GM23338 (cell line): Measurements from ENCODE around the gene STK38L. TPM values are rescaled to one million over a fixed set of nuclear protein-coding genes. Genes with fewer than 3 reads are reported as not detected.

Source experiments
- ATAC-seq: fragments of 200-7000 bp; cut with Tn5 transposase; 3 replicates; pipeline ENCODE4 v1.9.1; 2020
- DNase-seq: peaks from one replicate; pipeline ENCODE4 v3.0.0-alpha.2; 2015; ENCODE audit warnings: low spot score
- H2AFZ ChIP-seq: fragments of 200-600 bp; sonication (generic); 2 replicates; pipeline ENCODE4 v1.8.0; 2016; ENCODE audit warnings: antibody characterized with exemption, mild to moderate bottlenecking, moderate library complexity
- H3F3A ChIP-seq: fragments of 200-600 bp; sonication (generic); replicated peaks from 2 replicates; pipeline ENCODE4 v1.8.0; 2017; ENCODE audit warnings: antibody characterized with exemption, mixed run types, low read depth
- H3K27ac ChIP-seq: fragments of 200-600 bp; sonication (generic); 2 replicates; pipeline ENCODE4 v1.6.1; 2016; ENCODE audit warnings: low read depth
- H3K27me3 ChIP-seq: fragments of 200-600 bp; sonication (generic); 2 replicates; pipeline ENCODE4 v1.8.0; 2016; ENCODE audit warnings: mild to moderate bottlenecking, mixed run types, moderate library complexity; ENCODE audit not compliant: insufficient read depth
- H3K36me3 ChIP-seq: fragments of 200-600 bp; sonication (generic); 2 replicates; pipeline ENCODE4 v1.8.0; 2016; ENCODE audit warnings: mild to moderate bottlenecking; ENCODE audit not compliant: insufficient read depth
- H3K4me1 ChIP-seq: fragments of 200-600 bp; sonication (generic); 2 replicates; pipeline ENCODE4 v1.8.0; 2016; ENCODE audit warnings: mild to moderate bottlenecking, moderate library complexity; ENCODE audit not compliant: insufficient read depth
- H3K4me2 ChIP-seq: fragments of 200-600 bp; sonication (generic); 2 replicates; pipeline ENCODE4 v1.7.1; 2017; ENCODE audit warnings: mixed run types
- H3K4me3 ChIP-seq: fragments of 200-600 bp; sonication (generic); 2 replicates; pipeline ENCODE4 v1.6.1; 2016; ENCODE audit warnings: mixed run types
- H3K79me2 ChIP-seq: fragments of 200-600 bp; sonication (generic); replicated peaks from 2 replicates; pipeline ENCODE4 v1.8.0; 2017; ENCODE audit warnings: mild to moderate bottlenecking; ENCODE audit not compliant: insufficient read depth
- H3K9me2 ChIP-seq: fragments of 200-600 bp; sonication (generic); 2 replicates; pipeline ENCODE4 v1.8.0; 2017; ENCODE audit not compliant: insufficient read depth
- H4K20me1 ChIP-seq: fragments of 200-600 bp; sonication (generic); replicated peaks from 2 replicates; pipeline ENCODE4 v1.8.0; 2017; ENCODE audit warnings: mild to moderate bottlenecking; ENCODE audit not compliant: insufficient read depth
- H3K27ac Mint-ChIP-seq: 2 replicates; pipeline ENCODE4 v1.8.0; 2020; ENCODE audit warnings: inconsistent platforms, mild to moderate bottlenecking, moderate library complexity, mixed read lengths
- H3K27me3 Mint-ChIP-seq: 3 replicates; pipeline ENCODE4 v1.8.0; 2022; ENCODE audit warnings: low read depth, mild to moderate bottlenecking, moderate library complexity, mixed read lengths, inconsistent platforms; ENCODE audit not compliant: insufficient read depth, poor library complexity
- H3K36me3 Mint-ChIP-seq: 3 replicates; pipeline ENCODE4 v1.8.0; 2021; ENCODE audit warnings: low read depth, mild to moderate bottlenecking, inconsistent platforms, moderate library complexity, mixed read lengths
- H3K4me1 Mint-ChIP-seq: 3 replicates; pipeline ENCODE4 v1.8.0; 2020; ENCODE audit warnings: mild to moderate bottlenecking, inconsistent platforms, mixed read lengths
- H3K4me3 Mint-ChIP-seq: 3 replicates; pipeline ENCODE4 v1.8.0; 2021; ENCODE audit warnings: moderate library complexity, mild to moderate bottlenecking, inconsistent platforms, mixed read lengths
- H3K9me3 Mint-ChIP-seq: 3 replicates; pipeline ENCODE4 v1.8.0; 2020; ENCODE audit warnings: moderate library complexity, mild to moderate bottlenecking, inconsistent platforms, mixed read lengths
- CREB1 ChIP-seq: fragments of 250-450 bp; sonication (Bioruptor Pico); IDR thresholded peaks from 2 replicates; pipeline ENCODE4 v1.5.0; 2020; ENCODE audit warnings: low read depth, mild to moderate bottlenecking, moderate library complexity
- EZH2 ChIP-seq: fragments of 200-600 bp; sonication (generic); IDR thresholded peaks from one replicate; pipeline ENCODE4 v1.8.0; 2017; ENCODE audit warnings: antibody characterized with exemption, mild to moderate bottlenecking, low read depth; ENCODE audit not compliant: unreplicated experiment
- NANOG ChIP-seq: IDR thresholded peaks from 2 replicates; pipeline ENCODE4 v1.6.1; 2016; ENCODE audit warnings: antibody characterized with exemption, borderline replicate concordance
- POLR2AphosphoS5 ChIP-seq: IDR thresholded peaks from 2 replicates; pipeline ENCODE4 v1.6.1; 2016; ENCODE audit warnings: antibody characterized with exemption, low read depth
- STAT1 ChIP-seq: IDR thresholded peaks from one replicate; pipeline ENCODE4 v1.6.1; 2016; ENCODE audit warnings: antibody characterized with exemption; ENCODE audit not compliant: unreplicated experiment
- ZNF114 ChIP-seq: fragments of 250-450 bp; sonication (Bioruptor Pico); IDR thresholded peaks from 2 replicates; pipeline ENCODE4 v1.5.0; 2020; ENCODE audit warnings: mild to moderate bottlenecking, moderate library complexity
- polyA plus RNA-seq: library from polyadenylated mRNA; unstranded; fragments of >200 nt; fragmentation: Nextera tagmentation; extraction: Ambion mirVana; gene quantifications from 2 replicates; pipeline ENCODE4 v1.2.1, GENCODE V29; 2016
- total RNA-seq: library from RNA; depleted of rRNA; stranded (reverse); fragments of >200 nt; shearing (Covaris generic); gene quantifications from 2 replicates; pipeline ENCODE4 v1.2.3, GENCODE V29; 2014
- TF ChIP-seq, protein P1 (sequence below): IDR thresholded peaks from one replicate; pipeline ENCODE4 v1.6.1; 2018; ENCODE audit warnings: antibody characterized with exemption; ENCODE audit not compliant: unreplicated experiment
- TF ChIP-seq, protein P2 (sequence below): fragments of 250-450 bp; sonication (Bioruptor Pico); IDR thresholded peaks from 2 replicates; pipeline ENCODE4 v1.5.0; 2020; ENCODE audit warnings: mild to moderate bottlenecking, moderate library complexity
- TF ChIP-seq, protein P3 (sequence below): IDR thresholded peaks from 2 replicates; pipeline ENCODE4 v1.6.1; 2016; ENCODE audit warnings: antibody characterized with exemption
- TF ChIP-seq, protein P4 (sequence below), 2 experiments: fragments of 200-600 bp in 1 of 2; sonication (generic) in 1 of 2; conservative IDR thresholded peaks; 2 replicates each; pipeline versions ENCODE4 v1.5.1 to v1.6.1; 2016 to 2017; ENCODE audit warnings: antibody characterized with exemption in 2 of 2, low read depth in 2 of 2, mild to moderate bottlenecking in 2 of 2, moderate library complexity in 1 of 2

STK38L gene
- total and polyA plus RNA-seq, 2 experiments from 2014 or later = 28.9 to 56.5 TPM

DNA sequence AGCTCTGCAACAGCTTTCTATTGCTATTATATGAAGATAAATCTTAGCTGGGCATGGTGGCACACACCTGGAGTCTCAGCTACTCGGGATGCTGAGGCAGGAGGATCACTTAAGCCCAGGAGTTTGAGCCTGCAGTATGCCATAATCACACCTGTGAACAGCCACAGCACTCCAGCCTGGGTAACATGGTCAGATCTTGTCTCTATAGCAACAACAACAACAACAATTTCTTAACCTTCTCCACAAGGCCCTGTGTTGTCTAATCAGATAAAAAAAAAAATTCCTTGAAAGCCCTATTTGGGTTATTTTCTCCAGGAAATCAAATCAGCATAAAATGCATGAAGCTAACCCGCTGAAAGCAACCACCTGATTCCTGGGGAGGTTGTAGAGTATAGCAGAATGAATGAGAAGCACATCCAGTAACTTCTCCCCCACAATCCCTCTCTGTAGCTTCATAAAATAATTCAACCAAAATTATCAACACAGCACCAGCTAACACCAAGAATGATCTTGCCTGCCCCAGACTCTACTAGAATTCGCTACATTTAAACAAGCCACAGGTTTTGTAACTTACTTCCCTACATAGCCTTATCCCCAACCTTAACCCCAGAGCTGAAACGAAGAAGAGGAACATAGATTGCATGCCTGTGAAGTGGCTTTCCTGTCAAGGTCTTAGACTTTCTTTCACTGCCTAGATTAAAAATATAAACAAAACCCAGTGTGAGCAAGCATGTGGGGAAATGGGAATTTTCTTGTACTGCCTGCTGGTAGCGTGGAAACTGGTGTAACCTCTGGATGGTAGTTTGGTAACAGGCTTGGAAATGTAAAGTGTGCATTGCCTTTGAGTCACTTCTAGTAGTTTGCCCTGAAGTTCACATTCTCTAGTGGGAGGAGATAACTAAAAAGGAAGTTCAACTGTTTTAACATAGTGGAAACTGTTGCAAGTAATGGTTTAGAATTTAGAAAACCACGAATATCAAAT, 6.0 kb upstream of the STK38L start:
- Histone ChIP-seq H3K9me2 (peaks cover 6% of the 10 kb centered on the region), H3K4me2 (no peak overlapping the region), H3K4me3 (no peak overlapping the region), H3K36me3 (no peaks in the 10 kb centered on the region), H3K4me1 (peaks cover 5% of the 10 kb centered on the region), H3F3A (no peaks in the 10 kb centered on the region; the same call in 1 of the 2 replicates), H3K79me2 (no peaks in the 10 kb centered on the region), H3K27ac (peak overlapping the region; percentile 16; the same call in 1 of the 2 replicates), H4K20me1 (no peaks in the 10 kb centered on the region), H3K27me3 (no peaks in the 10 kb centered on the region), H2AFZ (no peak overlapping the region)
- Mint-ChIP-seq H3K27ac (no peak overlapping the region), H3K36me3 (no peaks in the 10 kb centered on the region), H3K27me3 (no peaks in the 10 kb centered on the region), H3K4me3 (no peak overlapping the region), H3K4me1 (peaks cover 6% of the 10 kb centered on the region; the same call in 2 of the 3 replicates), H3K9me3 (no peaks in the 10 kb centered on the region)
- DNase-seq (no peak), ATAC-seq (no peak)
- no peak for TF ChIP-seq NANOG
- no peak for TF ChIP-seq STAT1
- TF ChIP-seq, protein P1, sequence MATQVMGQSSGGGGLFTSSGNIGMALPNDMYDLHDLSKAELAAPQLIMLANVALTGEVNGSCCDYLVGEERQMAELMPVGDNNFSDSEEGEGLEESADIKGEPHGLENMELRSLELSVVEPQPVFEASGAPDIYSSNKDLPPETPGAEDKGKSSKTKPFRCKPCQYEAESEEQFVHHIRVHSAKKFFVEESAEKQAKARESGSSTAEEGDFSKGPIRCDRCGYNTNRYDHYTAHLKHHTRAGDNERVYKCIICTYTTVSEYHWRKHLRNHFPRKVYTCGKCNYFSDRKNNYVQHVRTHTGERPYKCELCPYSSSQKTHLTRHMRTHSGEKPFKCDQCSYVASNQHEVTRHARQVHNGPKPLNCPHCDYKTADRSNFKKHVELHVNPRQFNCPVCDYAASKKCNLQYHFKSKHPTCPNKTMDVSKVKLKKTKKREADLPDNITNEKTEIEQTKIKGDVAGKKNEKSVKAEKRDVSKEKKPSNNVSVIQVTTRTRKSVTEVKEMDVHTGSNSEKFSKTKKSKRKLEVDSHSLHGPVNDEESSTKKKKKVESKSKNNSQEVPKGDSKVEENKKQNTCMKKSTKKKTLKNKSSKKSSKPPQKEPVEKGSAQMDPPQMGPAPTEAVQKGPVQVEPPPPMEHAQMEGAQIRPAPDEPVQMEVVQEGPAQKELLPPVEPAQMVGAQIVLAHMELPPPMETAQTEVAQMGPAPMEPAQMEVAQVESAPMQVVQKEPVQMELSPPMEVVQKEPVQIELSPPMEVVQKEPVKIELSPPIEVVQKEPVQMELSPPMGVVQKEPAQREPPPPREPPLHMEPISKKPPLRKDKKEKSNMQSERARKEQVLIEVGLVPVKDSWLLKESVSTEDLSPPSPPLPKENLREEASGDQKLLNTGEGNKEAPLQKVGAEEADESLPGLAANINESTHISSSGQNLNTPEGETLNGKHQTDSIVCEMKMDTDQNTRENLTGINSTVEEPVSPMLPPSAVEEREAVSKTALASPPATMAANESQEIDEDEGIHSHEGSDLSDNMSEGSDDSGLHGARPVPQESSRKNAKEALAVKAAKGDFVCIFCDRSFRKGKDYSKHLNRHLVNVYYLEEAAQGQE = no peak
- TF ChIP-seq POLR2AphosphoS5 = no peak
- TF ChIP-seq, protein P2, sequence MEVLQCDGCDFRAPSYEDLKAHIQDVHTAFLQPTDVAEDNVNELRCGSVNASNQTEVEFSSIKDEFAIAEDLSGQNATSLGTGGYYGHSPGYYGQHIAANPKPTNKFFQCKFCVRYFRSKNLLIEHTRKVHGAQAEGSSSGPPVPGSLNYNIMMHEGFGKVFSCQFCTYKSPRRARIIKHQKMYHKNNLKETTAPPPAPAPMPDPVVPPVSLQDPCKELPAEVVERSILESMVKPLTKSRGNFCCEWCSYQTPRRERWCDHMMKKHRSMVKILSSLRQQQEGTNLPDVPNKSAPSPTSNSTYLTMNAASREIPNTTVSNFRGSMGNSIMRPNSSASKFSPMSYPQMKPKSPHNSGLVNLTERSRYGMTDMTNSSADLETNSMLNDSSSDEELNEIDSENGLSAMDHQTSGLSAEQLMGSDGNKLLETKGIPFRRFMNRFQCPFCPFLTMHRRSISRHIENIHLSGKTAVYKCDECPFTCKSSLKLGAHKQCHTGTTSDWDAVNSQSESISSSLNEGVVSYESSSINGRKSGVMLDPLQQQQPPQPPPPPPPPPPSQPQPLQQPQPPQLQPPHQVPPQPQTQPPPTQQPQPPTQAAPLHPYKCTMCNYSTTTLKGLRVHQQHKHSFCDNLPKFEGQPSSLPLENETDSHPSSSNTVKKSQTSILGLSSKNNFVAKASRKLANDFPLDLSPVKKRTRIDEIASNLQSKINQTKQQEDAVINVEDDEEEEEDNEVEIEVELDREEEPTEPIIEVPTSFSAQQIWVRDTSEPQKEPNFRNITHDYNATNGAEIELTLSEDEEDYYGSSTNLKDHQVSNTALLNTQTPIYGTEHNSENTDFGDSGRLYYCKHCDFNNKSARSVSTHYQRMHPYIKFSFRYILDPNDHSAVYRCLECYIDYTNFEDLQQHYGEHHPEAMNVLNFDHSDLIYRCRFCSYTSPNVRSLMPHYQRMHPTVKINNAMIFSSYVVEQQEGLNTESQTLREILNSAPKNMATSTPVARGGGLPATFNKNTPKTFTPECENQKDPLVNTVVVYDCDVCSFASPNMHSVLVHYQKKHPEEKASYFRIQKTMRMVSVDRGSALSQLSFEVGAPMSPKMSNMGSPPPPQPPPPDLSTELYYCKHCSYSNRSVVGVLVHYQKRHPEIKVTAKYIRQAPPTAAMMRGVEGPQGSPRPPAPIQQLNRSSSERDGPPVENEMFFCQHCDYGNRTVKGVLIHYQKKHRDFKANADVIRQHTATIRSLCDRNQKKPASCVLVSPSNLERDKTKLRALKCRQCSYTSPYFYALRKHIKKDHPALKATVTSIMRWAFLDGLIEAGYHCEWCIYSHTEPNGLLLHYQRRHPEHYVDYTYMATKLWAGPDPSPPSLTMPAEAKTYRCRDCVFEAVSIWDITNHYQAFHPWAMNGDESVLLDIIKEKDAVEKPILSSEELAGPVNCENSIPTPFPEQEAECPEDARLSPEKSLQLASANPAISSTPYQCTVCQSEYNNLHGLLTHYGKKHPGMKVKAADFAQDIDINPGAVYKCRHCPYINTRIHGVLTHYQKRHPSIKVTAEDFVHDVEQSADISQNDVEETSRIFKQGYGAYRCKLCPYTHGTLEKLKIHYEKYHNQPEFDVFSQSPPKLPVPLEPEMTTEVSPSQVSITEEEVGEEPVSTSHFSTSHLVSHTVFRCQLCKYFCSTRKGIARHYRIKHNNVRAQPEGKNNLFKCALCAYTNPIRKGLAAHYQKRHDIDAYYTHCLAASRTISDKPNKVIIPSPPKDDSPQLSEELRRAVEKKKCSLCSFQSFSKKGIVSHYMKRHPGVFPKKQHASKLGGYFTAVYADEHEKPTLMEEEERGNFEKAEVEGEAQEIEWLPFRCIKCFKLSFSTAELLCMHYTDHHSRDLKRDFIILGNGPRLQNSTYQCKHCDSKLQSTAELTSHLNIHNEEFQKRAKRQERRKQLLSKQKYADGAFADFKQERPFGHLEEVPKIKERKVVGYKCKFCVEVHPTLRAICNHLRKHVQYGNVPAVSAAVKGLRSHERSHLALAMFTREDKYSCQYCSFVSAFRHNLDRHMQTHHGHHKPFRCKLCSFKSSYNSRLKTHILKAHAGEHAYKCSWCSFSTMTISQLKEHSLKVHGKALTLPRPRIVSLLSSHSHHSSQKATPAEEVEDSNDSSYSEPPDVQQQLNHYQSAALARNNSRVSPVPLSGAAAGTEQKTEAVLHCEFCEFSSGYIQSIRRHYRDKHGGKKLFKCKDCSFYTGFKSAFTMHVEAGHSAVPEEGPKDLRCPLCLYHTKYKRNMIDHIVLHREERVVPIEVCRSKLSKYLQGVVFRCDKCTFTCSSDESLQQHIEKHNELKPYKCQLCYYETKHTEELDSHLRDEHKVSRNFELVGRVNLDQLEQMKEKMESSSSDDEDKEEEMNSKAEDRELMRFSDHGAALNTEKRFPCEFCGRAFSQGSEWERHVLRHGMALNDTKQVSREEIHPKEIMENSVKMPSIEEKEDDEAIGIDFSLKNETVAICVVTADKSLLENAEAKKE = no peak
- TF ChIP-seq, protein P3, sequence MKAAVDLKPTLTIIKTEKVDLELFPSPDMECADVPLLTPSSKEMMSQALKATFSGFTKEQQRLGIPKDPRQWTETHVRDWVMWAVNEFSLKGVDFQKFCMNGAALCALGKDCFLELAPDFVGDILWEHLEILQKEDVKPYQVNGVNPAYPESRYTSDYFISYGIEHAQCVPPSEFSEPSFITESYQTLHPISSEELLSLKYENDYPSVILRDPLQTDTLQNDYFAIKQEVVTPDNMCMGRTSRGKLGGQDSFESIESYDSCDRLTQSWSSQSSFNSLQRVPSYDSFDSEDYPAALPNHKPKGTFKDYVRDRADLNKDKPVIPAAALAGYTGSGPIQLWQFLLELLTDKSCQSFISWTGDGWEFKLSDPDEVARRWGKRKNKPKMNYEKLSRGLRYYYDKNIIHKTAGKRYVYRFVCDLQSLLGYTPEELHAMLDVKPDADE = no peak
- TF ChIP-seq ZNF114 = no peak
- TF ChIP-seq, protein P4, sequence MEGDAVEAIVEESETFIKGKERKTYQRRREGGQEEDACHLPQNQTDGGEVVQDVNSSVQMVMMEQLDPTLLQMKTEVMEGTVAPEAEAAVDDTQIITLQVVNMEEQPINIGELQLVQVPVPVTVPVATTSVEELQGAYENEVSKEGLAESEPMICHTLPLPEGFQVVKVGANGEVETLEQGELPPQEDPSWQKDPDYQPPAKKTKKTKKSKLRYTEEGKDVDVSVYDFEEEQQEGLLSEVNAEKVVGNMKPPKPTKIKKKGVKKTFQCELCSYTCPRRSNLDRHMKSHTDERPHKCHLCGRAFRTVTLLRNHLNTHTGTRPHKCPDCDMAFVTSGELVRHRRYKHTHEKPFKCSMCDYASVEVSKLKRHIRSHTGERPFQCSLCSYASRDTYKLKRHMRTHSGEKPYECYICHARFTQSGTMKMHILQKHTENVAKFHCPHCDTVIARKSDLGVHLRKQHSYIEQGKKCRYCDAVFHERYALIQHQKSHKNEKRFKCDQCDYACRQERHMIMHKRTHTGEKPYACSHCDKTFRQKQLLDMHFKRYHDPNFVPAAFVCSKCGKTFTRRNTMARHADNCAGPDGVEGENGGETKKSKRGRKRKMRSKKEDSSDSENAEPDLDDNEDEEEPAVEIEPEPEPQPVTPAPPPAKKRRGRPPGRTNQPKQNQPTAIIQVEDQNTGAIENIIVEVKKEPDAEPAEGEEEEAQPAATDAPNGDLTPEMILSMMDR (conservative IDR thresholded peaks at IDR 0.05; ENCODE audit: low read depth in 2 of 2) = no peak
- TF ChIP-seq EZH2 = no peak
- TF ChIP-seq CREB1 = no peak
